Stimulated activated memory B cell treated with anti-CD40 and anti-IgM and Interleukin-4, amounts not matched to agents 10 μg/mL and 1 μg/mL and 100 μg/mL, for 72 hours (primary cell): ENCODE data around the gene TTYH3.

Experiments
- ATAC-seq: fragments of 150-1000 bp; cut with Tn5 transposase; 2 replicates; pipeline ENCODE4 v1.10.0; 2021
- H3K27ac Mint-ChIP-seq: one replicate; pipeline ENCODE4 v1.8.0; 2022; ENCODE audit warnings: mild to moderate bottlenecking, mixed read lengths
- H3K27me3 Mint-ChIP-seq: one replicate; pipeline ENCODE4 v1.8.0; 2022; ENCODE audit warnings: mixed read lengths
- H3K36me3 Mint-ChIP-seq: one replicate; pipeline ENCODE4 v1.8.0; 2022; ENCODE audit warnings: mixed read lengths
- H3K4me1 Mint-ChIP-seq: one replicate; pipeline ENCODE4 v1.8.0; 2022; ENCODE audit warnings: mixed read lengths
- H3K4me3 Mint-ChIP-seq: one replicate; pipeline ENCODE4 v1.8.0; 2022; ENCODE audit warnings: mild to moderate bottlenecking, moderate library complexity, mixed read lengths
- H3K9me3 Mint-ChIP-seq: one replicate; pipeline ENCODE4 v1.8.0; 2022; ENCODE audit warnings: mixed read lengths

Gene TTYH3

DNA sequence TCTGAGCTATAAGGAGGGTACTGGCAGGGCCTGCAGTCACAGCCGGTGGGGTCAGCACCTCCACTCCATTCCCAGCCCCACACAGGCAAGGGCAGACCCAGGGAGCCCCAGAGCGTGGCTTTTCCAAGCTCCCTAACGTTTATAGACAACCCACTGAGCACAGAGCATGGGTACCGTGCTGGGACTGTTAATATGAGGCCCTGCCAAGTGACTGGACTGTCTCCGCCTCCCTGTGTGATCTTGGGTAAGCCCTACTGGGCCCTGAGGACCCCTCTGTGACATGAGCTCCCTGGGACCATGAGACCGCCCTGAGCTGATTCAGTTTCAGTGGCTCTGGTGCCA lies 12.4 kb downstream of the TTYH3 start:
- Mint-ChIP-seq H3K36me3 (peaks cover 12% of the 10 kb centered on the region), H3K4me3 (peak overlapping the region; percentile 48), H3K27me3 (no peaks in the 10 kb centered on the region), H3K9me3 (no peaks in the 10 kb centered on the region), H3K27ac (peak overlapping the region; percentile 85), H3K4me1 (peaks cover 56% of the 10 kb centered on the region)
- no peak for ATAC-seq

DNA sequence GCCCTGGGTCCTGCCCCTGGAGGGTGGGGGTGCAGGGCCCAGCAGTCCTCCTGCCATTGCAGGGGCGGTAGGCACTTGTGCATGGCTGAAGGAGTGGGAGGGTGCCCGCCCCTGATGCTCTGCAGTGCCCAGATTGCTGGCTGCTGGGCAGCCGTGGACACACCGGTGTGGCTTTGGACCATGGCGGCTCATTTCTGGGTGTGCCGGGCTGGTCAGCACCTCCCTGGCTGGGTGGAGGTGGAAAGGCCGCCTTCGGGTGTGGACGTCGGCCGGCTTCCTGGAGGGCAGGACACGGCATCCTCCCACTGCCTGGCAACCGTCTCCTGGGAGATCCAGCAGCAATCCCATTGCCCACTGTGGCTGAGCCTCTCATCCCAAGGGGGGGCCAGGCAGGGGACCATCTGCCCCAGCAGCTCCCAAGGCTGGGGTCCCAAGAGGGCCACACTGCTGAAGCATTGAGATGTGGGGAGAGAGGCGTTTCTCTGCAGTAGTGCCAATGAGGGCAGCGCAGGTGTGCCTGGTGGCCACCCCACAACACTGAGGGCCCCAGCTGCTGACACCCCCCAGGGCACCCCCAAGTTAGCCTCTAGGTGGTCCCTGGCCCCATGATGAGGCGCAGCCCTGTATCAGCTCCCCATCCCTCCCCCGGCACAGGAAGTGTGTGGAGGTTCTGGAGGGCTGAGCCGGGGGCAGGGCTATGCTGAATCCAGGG lies 12.9 kb downstream of the TTYH3 start:
- Mint-ChIP-seq H3K27me3 (no peaks in the 10 kb centered on the region), H3K27ac (peak overlapping the region; percentile 85), H3K4me3 (peak overlapping the region; percentile 81), H3K36me3 (peaks cover 12% of the 10 kb centered on the region), H3K9me3 (no peaks in the 10 kb centered on the region), H3K4me1 (peaks cover 51% of the 10 kb centered on the region)
- ATAC-seq, result peak; percentile 9

DNA sequence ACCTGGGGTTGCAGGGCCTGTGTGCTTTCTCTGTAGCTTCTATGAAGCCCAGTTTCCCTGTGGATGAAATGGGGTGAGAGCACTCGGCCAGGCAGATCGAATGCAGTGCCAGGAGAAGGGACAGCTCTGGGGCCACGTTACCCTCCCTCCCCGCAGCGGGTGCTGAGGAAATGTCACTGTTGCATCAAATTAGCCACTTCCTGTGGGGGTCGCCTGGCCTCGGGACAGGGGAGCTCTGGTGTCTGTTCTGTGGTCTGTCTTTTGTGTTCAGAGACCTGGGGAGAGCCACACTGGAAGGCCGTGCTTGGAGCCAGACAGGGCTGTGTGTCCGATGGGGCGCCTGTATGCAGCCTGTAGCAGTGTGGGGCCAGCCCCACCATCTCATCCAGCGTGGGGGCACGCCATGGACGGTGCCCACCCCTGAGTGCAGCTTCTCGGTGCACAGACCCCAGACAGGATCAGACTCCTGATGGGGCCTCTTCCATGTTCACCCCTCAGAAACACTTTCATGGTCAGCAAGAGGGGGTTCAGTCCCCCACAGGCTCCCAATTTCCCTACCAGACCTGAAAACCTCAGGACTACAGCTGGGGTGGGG lies 13.6 kb downstream of the TTYH3 start:
- ATAC-seq, result peak; percentile 52
- Mint-ChIP-seq H3K4me3 (peak overlapping the region; percentile 81), H3K36me3 (peaks cover 8% of the 10 kb centered on the region), H3K4me1 (peaks cover 44% of the 10 kb centered on the region), H3K9me3 (no peaks in the 10 kb centered on the region), H3K27ac (peak overlapping the region; percentile 85), H3K27me3 (no peaks in the 10 kb centered on the region)

DNA sequence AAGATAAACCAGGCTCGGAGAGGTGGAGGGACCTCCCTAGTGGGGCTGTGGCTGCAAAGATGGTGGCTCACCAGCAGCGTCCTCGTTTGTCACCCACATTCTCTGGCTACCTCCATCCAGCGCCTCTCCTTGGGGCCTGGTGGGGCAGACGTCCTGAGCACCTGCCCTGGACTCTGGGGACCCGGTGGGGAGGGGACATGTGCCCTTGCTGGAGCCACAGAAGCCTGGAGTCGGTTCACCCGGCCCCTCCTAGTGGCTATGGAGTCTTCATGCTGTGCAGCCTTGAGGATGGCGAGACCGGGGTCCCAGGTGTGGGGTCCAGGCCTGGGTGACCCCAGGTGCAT lies 14.5 kb downstream of the TTYH3 start:
- H3K27ac Mint-ChIP-seq, result no peak overlapping the region
- peaks cover 8% of the 10 kb centered on the region for H3K36me3 Mint-ChIP-seq
- peaks cover 35% of the 10 kb centered on the region for H3K4me1 Mint-ChIP-seq
- no peaks in the 10 kb centered on the region for H3K9me3 Mint-ChIP-seq
- ATAC-seq, result no peak
- H3K4me3 Mint-ChIP-seq, result no peak overlapping the region
- no peaks in the 10 kb centered on the region for H3K27me3 Mint-ChIP-seq

DNA sequence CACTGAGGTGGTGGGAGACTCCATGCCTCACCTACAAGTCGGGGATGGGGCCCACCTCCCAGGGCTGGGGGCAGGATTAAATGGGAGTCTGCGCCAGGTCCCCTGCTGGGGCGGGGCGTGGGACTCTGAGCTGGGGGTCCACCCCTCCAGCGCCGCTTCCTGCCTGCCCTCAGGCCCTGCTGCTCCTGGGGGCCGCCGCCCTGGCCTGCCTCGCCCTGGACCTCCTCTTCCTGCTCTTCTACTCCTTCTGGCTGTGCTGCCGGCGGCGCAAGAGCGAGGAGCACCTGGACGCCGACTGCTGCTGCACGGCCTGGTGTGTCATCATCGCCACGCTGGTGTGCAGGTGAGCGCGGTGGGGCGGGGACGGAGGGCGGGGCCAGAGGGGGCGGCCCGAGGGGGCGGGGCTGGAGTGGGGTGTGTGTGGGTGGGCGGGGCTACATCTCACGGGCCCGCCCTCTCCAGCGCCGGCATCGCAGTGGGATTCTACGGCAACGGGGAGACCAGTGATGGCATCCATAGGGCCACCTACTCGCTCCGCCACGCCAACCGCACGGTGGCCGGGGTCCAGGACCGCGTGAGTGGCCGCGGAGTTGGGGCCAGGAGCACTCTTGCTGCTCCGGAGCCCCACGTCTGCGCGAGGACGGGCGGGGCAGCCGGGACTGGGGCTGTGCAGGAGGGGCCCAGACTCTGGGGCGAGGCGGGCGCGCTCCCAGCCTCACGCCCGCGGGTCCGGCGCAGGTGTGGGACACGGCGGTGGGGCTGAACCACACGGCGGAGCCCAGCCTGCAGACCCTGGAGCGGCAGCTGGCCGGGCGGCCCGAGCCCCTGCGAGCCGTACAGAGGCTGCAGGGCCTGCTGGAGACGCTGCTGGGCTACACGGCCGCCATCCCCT lies 15.1 kb downstream of the TTYH3 start:
- Mint-ChIP-seq H3K4me1 (peaks cover 29% of the 10 kb centered on the region), H3K27me3 (no peaks in the 10 kb centered on the region), H3K27ac (no peak overlapping the region), H3K36me3 (peaks cover 10% of the 10 kb centered on the region), H3K4me3 (no peak overlapping the region), H3K9me3 (no peaks in the 10 kb centered on the region)
- ATAC-seq, result no peak

DNA sequence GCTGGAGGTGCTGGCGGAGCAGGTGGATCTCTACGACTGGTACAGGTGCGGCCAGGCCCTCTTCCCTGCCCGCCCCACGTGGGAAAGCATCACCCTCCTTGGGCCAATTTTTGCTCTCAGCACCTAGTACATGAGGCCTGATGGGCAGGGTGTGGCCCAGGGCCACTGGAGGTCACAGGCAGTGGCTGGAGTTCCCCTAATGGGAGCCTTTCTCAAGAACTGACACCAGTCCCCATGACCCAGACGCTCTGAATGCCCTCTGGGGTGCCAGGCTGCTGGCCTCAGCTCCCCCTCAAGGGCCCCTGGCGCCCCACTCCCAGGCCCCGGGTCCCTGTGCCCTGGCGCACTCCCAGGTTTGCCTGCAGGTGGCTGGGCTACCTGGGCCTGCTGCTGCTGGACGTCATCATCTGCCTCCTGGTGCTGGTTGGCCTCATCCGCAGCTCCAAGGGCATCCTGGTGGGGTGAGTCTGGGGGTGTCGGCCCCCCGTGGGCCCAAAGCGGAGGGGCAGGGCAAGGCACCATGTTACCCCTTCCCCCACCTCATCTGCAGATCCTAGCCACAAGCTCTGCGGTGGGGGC lies 15.9 kb downstream of the TTYH3 start:
- Mint-ChIP-seq H3K4me3 (no peak overlapping the region), H3K27me3 (no peaks in the 10 kb centered on the region), H3K27ac (no peak overlapping the region), H3K36me3 (peaks cover 17% of the 10 kb centered on the region), H3K9me3 (no peaks in the 10 kb centered on the region), H3K4me1 (peaks cover 27% of the 10 kb centered on the region)
- ATAC-seq, result no peak

DNA sequence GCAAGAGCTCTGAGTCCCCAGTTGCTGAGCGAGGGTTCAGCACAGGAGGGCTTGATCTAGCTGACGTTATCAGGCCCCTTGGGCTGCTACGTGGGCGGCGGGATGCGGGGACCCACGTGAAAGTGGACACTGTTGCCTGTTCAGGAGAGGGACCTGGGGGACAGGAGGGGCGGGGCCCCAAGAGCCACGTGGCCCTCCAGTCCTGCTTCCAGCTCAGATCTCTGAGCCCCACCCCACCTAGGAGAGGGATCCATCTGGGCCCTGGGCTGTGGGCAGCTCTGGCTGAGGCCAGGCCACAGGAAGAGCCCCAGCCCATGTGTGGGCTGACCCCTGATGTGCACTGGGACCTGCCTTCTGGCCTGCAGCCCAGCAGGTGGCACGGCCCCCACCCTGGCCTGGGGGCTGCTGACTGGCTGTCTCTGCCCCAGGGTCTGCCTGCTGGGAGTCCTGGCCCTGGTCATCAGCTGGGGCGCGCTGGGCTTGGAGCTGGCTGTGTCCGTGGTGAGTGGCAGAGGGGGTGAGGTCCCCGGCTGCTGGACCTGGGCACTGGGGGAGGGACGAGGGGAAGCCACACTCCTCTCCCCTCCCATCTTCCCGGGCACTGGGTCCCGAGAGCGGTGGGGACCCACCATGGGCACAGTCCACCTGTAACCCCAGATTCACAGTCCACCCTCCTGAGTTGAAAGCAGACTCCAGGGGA lies 17.5 kb downstream of the TTYH3 start:
- H3K9me3 Mint-ChIP-seq, result no peaks in the 10 kb centered on the region
- no peaks in the 10 kb centered on the region for H3K27me3 Mint-ChIP-seq
- ATAC-seq, result no peak
- peaks cover 19% of the 10 kb centered on the region for H3K36me3 Mint-ChIP-seq
- no peak overlapping the region for H3K4me3 Mint-ChIP-seq
- no peak overlapping the region for H3K27ac Mint-ChIP-seq
- peaks cover 17% of the 10 kb centered on the region for H3K4me1 Mint-ChIP-seq

DNA sequence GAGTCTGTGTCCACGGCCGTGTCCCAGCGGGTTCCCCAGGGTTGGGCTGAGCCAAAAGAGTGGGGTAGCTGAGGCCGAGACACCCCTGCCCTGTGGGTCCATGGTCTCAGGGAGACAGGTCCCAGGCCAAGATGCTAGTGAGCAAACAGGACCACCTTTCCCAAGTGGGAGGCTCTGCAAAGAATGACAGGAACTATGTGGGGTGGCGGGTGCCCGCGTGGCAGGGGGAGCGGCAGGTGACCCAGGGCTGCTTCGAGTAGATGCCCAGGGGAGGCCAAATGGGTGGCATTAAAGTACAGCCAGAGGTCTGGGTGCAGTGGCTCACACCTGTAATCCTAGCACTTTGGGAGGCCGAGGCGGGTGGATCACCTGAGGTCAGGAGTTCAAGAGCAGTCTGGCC lies 18.2 kb downstream of the TTYH3 start:
- no peak overlapping the region for H3K4me3 Mint-ChIP-seq
- no peaks in the 10 kb centered on the region for H3K27me3 Mint-ChIP-seq
- peaks cover 19% of the 10 kb centered on the region for H3K36me3 Mint-ChIP-seq
- H3K4me1 Mint-ChIP-seq, result peaks cover 10% of the 10 kb centered on the region
- H3K27ac Mint-ChIP-seq, result no peak overlapping the region
- no peak for ATAC-seq
- H3K9me3 Mint-ChIP-seq, result no peaks in the 10 kb centered on the region

DNA sequence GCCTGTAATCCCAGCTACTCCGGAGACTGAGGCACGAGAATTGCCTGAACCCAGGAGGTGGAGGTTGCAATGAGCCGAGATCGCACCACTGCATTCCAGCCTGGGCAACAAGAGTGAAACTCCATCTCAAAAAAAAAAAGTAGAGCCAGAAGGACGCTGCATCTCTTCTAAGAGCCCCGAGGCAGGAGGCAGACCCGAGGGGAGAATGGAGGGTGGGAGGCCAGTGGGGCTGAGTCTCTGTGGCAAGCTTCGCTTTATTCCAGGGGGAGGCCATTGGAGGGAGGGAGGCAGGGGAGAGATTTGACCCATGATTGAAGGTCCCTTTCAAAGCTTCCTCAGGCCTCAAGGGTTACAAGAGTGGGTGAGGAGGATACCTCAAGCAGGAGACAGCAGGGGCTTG lies 18.7 kb downstream of the TTYH3 start:
- H3K36me3 Mint-ChIP-seq, result peaks cover 19% of the 10 kb centered on the region
- ATAC-seq, result no peak
- H3K4me3 Mint-ChIP-seq, result no peak overlapping the region
- no peaks in the 10 kb centered on the region for H3K9me3 Mint-ChIP-seq
- peaks cover 5% of the 10 kb centered on the region for H3K4me1 Mint-ChIP-seq
- no peaks in the 10 kb centered on the region for H3K27me3 Mint-ChIP-seq
- H3K27ac Mint-ChIP-seq, result no peak overlapping the region

DNA sequence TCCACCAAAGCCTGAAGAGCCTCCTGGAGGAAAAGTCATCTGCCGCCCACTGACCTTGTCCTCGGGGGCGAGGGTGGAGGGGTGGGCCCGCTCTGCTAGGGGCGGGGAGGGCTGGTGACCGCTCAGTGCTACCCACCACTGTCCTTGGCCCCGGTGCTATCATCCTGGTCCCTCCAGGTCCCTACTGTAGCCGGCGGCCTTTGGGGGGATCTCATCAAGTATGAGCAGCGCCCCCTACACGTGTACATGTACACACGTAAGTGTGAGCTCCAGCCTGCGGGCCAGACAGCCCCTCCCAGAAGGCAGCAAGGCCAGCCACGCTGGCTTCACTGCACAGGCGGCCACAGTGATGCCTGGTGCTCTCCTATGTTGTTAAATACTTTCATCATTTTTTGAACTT lies 19.6 kb downstream of the TTYH3 start:
- Mint-ChIP-seq H3K36me3 (peaks cover 19% of the 10 kb centered on the region), H3K4me1 (no peaks in the 10 kb centered on the region), H3K9me3 (no peaks in the 10 kb centered on the region), H3K4me3 (no peak overlapping the region), H3K27ac (no peak overlapping the region), H3K27me3 (no peaks in the 10 kb centered on the region)
- ATAC-seq, result peak; percentile 21

DNA sequence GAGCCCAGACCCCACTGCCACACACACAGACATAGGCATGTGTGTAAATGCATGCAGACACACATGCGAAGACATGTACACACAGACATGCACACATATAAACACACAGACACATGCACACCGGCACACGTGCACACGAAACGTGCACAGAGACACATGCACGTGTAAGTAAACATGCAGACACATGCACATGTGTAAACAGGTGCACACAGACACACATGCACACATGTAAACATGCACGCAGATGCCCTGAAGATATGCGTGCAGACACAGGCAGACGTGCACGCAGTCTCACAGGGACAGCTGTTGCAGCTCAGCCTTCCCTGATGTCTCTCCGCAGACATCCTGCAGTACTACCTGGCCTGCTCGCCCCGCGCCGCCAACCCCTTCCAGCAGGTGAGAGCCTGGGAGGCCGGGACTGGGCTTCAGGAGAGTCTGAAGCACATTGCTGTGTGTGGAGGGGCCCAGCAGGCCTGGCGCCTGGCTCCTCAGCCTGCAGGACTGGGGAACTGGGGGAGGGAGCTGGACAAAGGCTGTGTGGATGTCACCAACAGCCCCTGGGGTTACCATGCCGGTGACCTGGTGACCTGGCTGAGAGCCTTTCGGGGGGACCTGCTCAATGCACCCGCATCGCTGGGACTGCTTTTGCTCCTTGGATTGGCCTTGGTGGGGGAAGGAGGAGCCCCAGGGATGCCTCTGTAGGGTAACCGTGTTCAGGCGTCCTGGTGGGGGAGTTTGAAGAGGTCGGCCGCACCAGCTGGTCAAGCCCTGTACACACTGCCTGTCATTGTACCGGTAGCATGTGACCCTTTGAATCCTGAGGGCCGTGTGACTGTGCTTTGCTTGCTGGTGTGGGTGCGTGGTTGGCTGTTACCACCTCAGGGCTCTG lies 20.3 kb downstream of the TTYH3 start:
- Mint-ChIP-seq H3K4me1 (no peaks in the 10 kb centered on the region), H3K27me3 (no peaks in the 10 kb centered on the region), H3K27ac (no peak overlapping the region), H3K4me3 (no peak overlapping the region), H3K36me3 (peaks cover 22% of the 10 kb centered on the region), H3K9me3 (no peaks in the 10 kb centered on the region)
- ATAC-seq, result no peak

DNA sequence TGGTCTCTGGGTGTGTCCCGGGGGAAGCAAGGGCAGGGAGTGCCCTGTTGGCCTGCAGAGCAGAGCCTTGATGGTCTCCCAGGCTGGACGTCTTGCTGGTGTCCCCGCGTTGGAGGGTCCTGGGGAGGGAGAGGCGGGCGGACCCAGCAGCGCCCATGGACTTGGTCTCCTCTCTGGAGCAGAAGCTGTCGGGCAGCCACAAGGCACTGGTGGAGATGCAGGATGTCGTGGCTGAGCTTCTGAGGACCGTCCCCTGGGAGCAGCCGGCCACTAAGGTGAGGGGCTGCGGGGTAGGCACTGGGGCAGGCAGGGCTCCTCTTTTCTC lies 20.9 kb downstream of the TTYH3 start:
- no peaks in the 10 kb centered on the region for H3K4me1 Mint-ChIP-seq
- H3K36me3 Mint-ChIP-seq, result peaks cover 28% of the 10 kb centered on the region
- no peak overlapping the region for H3K27ac Mint-ChIP-seq
- ATAC-seq, result no peak
- no peaks in the 10 kb centered on the region for H3K27me3 Mint-ChIP-seq
- H3K4me3 Mint-ChIP-seq, result no peak overlapping the region
- H3K9me3 Mint-ChIP-seq, result no peaks in the 10 kb centered on the region

DNA sequence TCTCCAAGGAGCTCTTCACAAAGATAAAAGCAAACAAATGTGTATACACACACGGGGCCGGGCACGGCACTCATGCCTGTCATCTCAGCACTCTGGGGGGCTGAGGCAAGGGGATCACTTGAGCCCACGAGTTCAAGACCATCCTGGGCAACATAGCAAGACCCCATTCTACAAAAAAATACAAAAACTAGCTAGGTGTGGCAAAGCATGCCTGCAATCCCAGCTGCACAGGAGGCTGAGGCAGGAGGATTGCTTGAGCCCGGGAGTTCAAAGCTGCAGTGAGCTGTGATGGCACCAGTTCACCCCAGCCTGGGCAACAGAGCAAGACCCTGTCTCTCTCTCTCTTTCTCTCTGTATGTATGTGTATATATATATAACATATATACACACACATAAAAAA lies 22.3 kb downstream of the TTYH3 start:
- no peak for ATAC-seq

DNA sequence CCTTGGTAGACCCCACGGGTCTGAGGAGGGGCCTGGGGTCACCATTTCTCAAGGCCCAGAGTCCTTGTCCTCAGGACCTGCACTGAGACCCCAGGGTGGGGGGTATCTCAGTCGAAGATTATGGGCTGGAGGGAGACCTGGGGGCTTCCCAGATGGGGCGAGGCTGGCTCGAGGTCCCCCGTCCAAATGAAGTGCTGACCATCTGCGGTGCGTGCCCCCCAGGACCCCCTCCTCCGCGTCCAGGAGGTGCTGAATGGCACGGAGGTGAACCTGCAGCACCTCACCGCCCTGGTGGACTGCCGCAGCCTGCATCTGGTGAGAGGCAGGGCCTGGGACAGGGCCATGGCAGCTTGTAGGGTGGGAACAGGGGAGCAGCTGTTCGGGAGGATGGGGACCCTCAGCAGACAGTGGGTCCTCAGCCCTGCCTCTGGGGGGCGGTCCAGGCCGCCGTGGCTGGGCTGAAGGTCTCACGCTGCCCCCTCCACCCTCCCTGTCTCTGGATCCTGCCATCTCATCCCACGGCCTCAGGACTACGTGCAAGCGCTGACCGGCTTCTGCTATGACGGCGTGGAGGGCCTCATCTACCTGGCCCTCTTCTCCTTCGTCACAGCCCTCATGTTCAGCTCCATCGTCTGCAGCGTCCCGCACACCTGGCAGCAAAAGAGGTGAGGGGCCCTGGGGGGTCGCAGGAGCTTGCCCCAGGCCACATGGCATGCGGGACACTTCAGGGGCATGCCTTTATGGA lies 24.3 kb downstream of the TTYH3 start:
- no peaks in the 10 kb centered on the region for H3K9me3 Mint-ChIP-seq
- ATAC-seq, result no peak
- H3K4me3 Mint-ChIP-seq, result no peak overlapping the region
- no peak overlapping the region for H3K27ac Mint-ChIP-seq
- peaks cover 27% of the 10 kb centered on the region for H3K36me3 Mint-ChIP-seq
- no peaks in the 10 kb centered on the region for H3K27me3 Mint-ChIP-seq
- H3K4me1 Mint-ChIP-seq, result no peaks in the 10 kb centered on the region

More for the DNA sequence above, 22.3 kb downstream of the TTYH3 start:
- Mint-ChIP-seq H3K27me3 (no peaks in the 10 kb centered on the region), H3K27ac (no peak overlapping the region), H3K4me3 (no peak overlapping the region), H3K9me3 (no peaks in the 10 kb centered on the region), H3K4me1 (no peaks in the 10 kb centered on the region), H3K36me3 (peaks cover 20% of the 10 kb centered on the region)
